Right lobe of liver (tissue), 4 donors: ENCODE measurements around the gene DTNA.

ENCODE experiments used
- CTCF ChIP-seq, 4 donors: fragments of 200-600 bp in 3 of 4; fragments of 450-650 bp in 1 of 4; IDR thresholded peaks; one replicate each; pipeline versions ENCODE4 v1.5.1 to v1.8.0; 2016 to 2022; ENCODE audit warnings: antibody characterized with exemption in 4 of 4, mild to moderate bottlenecking in 2 of 4
- POLR2A ChIP-seq: fragments of 450-650 bp; IDR thresholded peaks from one replicate; pipeline ENCODE4 v1.6.1; 2017; ENCODE audit warnings: antibody characterized with exemption, mild to moderate bottlenecking
- donor health status: DM: no; HTN: no; CAD: no.
- donor health status: DM: no; HTN: no; CAD: no.
- donor health status: DM: no; HTN: yes; CAD: no.

- TF ChIP-seq POLR2A (no peak), CTCF (IDR thresholded peaks at IDR 0.05) (no peak)
These were observed 5.3 kb upstream of the DTNA start for GRCh38 chr18:34704823-34705222.
